ENCODE results near the gene PRPF31.

DNA sequence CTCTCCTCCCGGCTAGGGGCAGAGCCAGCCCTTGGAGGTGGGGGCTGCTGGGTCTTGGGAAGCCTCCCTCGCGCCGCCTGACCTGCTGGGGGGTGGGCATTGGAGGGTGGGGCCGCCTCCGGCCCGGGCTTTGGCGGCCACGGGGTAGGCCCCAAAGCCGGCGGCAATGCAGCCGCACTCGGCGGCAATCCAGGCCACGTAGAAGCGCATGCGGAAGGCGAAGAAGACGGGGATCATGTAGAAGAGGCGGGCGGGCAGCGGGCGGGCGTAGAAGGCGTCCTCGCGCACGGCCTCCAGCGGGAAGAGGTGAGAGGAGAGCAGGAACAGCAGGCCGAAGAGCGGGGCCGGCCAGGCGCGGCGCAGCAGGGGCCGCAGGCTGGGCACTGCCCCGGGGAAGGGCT is 65.1 kb downstream of the PRPF31 start:
- TF ChIP-seq, protein P1, sequence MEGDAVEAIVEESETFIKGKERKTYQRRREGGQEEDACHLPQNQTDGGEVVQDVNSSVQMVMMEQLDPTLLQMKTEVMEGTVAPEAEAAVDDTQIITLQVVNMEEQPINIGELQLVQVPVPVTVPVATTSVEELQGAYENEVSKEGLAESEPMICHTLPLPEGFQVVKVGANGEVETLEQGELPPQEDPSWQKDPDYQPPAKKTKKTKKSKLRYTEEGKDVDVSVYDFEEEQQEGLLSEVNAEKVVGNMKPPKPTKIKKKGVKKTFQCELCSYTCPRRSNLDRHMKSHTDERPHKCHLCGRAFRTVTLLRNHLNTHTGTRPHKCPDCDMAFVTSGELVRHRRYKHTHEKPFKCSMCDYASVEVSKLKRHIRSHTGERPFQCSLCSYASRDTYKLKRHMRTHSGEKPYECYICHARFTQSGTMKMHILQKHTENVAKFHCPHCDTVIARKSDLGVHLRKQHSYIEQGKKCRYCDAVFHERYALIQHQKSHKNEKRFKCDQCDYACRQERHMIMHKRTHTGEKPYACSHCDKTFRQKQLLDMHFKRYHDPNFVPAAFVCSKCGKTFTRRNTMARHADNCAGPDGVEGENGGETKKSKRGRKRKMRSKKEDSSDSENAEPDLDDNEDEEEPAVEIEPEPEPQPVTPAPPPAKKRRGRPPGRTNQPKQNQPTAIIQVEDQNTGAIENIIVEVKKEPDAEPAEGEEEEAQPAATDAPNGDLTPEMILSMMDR (IDR thresholded peaks at IDR 0.05): no peak
- no peak for TF ChIP-seq POLR2A (IDR thresholded peaks at IDR 0.05)

All from thyroid gland (tissue), 4 donors.